ENCODE data around the gene ACTL8. TPM values are rescaled to one million over a fixed set of nuclear protein-coding genes. Genes with fewer than 3 reads are reported as not detected.

Gene ACTL8
- total RNA-seq, 1 donor: not detected

GRCh38 chr1:17774452-17774851 lies 19.3 kb downstream of the ACTL8 start:
- no peak overlapping the region for H3K4me3 ChIP-seq (ENCODE audit: low read depth, low read length)
- TF ChIP-seq CTCF (IDR thresholded peaks at IDR 0.05; ENCODE audit: insufficient read depth, low read depth, low read length): no peak
- no peak for DNase-seq (ENCODE audit: low read depth)

DNA sequence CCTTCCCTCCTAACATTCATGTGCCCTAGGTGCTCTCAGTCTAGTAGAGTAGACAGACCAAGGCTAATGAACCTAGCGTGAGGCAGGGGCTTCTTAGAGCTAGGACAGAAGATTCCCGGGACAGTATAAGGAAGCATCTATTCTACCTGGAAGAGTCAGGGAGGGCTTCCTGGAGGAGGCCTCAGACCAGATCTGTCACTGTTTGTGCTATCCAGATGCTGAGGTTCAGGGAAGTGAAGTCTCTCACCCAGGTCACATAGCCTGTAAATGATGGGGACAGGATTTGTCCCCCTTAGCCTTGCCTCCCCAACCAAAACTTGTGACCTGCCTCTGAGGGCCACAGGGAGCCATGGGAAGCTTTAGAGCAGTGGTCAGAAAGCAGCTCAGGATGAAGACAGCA lies 20.7 kb downstream of the ACTL8 start:
- no peak overlapping the region for H3K4me3 ChIP-seq (ENCODE audit: low read depth, low read length)
- no peak for DNase-seq (ENCODE audit: low read depth)
- TF ChIP-seq CTCF (IDR thresholded peaks at IDR 0.05; ENCODE audit: insufficient read depth, low read depth, low read length): no peak

- TF ChIP-seq CTCF (IDR thresholded peaks at IDR 0.05; ENCODE audit: insufficient read depth, low read depth, low read length): no peak
These were observed 21.3 kb downstream of the ACTL8 start for GRCh38 chr1:17776426-17776825.

GRCh38 chr1:17777330-17777729 lies 22.2 kb downstream of the ACTL8 start:
- TF ChIP-seq CTCF (IDR thresholded peaks at IDR 0.05; ENCODE audit: insufficient read depth, low read depth, low read length): no peak
- no peak for DNase-seq (ENCODE audit: low read depth)
- no peak overlapping the region for H3K4me3 ChIP-seq (ENCODE audit: low read depth, low read length)

More at GRCh38 chr1:17776426-17776825, 21.3 kb downstream of the ACTL8 start:
- DNase-seq (ENCODE audit: low read depth): no peak
- H3K4me3 ChIP-seq (ENCODE audit: low read depth, low read length): no peak overlapping the region

GRCh38 chr1:17777818-17778217 lies 22.7 kb downstream of the ACTL8 start:
- TF ChIP-seq CTCF (IDR thresholded peaks at IDR 0.05; ENCODE audit: insufficient read depth, low read depth, low read length): no peak
- DNase-seq (ENCODE audit: low read depth): no peak
- no peak overlapping the region for H3K4me3 ChIP-seq (ENCODE audit: low read depth, low read length)

DNA sequence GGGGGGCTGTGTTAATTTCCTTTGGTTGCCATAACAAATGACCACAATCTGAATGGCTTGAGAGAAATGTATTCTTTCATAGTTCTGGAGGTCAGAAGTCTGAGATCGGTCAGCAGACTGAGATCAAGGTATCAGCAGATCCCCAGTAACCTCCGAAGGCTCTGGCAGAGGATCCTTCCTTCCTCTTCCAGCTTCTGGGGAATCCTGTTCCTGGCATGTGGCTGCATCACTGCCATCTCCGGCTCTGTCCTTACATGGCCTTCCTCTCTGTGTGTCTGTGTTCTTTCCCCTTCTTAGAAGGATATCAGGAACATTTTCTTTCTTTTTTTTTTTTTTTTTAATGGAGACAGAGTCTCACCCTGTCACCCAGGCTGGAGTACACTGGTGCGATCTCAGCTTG lies 25.8 kb downstream of the ACTL8 start:
- H3K4me3 ChIP-seq (ENCODE audit: low read depth, low read length): no peak overlapping the region
- no peak for TF ChIP-seq CTCF (IDR thresholded peaks at IDR 0.05; ENCODE audit: insufficient read depth, low read depth, low read length)
- no peak for DNase-seq (ENCODE audit: low read depth)

GRCh38 chr1:17789926-17790325 lies 34.8 kb downstream of the ACTL8 start:
- H3K4me3 ChIP-seq (ENCODE audit: low read depth, low read length): no peak overlapping the region
- no peak for DNase-seq (ENCODE audit: low read depth)
- no peak for TF ChIP-seq CTCF (IDR thresholded peaks at IDR 0.05; ENCODE audit: insufficient read depth, low read depth, low read length)

Measured in fibroblast of villous mesenchyme (primary cell).